ENCODE measurements around the gene MAEL.
"Not testable (repeated sequence)": the region's sequence is repeated elsewhere in the genome, so short reads cannot be mapped to it uniquely, and the experiment has no call there.

The MAEL gene

DNA sequence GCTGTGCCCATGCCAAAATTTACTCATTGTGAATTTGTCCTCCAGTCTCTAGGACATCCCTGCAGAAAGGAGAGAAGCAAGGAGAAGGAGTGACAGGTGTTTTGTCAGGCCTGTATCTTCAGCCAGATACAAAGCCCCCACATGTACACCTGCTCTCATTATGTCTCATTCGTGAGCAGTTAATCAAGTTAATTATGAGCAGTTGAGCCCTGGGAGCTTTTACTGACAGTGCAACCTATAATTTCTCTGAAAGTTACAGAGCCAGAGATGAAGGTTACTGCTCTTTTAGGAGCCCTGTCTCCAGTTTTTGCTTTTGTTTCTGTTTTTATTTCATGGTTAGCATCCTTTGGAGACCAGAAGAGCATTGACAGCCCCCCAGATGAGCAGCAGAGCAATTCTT, 8.7 kb upstream of the MAEL start:
- DNase-seq, result no peak

GRCh38 chr1:166980818-166981217, 8.3 kb upstream of the MAEL start:
- peak; percentile 2 to 9 for DNase-seq

- DNase-seq, result no peak
Measured at GRCh38 chr1:166981589-166981988, 7.5 kb upstream of the MAEL start.

- no peak for DNase-seq
Measured at GRCh38 chr1:166999075-166999474, 10.0 kb downstream of the MAEL start.

DNA sequence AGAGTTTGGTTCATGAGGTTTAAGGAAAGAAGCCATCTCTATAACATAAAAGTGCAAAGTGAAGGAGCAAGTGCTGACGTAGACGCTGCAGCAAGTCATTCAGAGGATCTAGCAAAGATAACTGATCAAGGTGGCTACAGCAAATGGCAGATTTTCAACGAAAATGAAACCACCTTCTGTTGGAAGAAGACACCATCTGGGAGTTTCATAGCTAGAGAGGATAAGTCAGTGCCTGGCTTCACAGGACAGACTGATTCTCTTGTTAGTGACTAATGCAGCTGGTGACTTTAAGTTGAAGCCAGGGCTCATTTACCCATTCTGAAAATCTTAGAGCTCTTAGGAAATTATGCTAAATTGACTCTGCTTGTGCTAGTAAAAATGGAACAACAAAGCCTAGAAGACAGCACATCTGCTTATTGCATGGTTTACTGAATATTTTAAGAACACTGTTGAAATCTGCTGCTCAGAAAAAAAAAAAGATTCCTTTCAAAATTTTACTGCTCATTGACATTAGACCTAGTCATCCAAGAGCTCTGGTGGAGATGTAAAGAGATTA, 10.5 kb downstream of the MAEL start:
- DNase-seq, result no peak

- DNase-seq, result no peak
Measured at GRCh38 chr1:167000546-167000945, 11.5 kb downstream of the MAEL start.

DNA sequence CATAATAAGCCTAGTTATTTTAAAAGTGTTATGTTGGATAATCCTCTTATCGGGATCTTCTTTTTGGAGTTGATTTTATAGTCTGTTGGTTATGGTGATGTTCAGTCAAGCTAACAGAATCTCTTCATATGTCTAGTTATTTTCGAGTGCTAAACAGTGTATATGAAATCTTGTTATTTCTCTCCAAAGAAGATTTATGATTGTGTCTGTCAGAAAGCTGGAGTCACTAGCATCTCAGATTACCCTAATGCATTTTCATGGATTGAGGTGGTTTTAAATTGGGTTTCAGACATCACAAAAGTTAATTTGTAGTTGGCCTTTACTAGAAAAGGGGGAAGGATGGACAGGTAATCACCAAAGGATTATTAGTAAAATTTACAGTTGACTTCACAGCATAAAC, 13.3 kb downstream of the MAEL start:
- no peak for DNase-seq

DNA sequence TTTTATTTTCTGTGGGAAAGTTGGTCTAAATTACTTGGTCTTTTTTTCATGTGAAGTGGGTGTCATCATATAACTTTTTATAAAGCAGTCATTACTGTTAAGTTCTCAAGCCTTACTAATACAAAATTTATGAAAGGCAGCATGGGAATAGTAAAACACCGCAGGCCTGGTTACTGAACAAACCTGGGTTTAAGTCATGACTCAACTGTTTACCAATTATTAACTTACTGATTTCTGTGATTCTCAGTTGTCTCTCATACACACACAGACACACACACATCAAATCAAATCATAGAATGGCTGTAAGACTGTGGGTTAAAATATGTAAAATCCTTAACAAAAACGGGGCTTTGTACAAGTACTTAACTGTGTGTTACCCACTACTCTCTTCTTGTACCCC, 14.6 kb downstream of the MAEL start:
- DNase-seq, result no peak

DNA sequence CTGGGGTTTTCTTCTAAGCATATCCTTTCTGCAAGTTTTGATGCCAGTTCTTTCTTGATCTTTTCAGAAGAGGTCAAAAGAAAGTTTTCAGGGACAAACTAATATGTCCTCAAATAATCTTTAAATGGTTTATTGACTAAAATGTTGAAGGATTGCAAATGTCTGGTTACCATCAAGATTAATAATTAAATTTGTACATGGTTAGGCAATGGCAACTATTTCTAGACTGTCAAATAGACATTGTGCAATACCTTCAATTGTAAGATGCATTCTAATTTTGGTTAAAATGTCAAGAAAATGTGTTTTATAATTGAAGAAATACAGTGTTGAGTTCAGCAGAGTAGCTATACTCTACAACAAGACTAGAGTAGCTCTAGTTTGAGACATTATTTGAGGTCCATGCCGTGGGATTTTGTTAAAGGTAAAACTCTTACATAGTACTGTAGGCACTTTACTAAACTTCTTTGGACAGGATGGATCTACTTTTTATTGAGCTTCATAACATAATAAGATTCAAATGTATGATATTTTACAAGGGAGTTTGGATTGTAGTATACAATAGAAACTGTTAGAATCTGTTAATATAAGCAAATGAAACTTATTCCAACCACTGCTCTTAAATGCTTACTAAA, 22.6 kb downstream of the MAEL start:
- DNase-seq, result no peak

- no peak for DNase-seq
Measured at GRCh38 chr1:167012570-167012969, 23.5 kb downstream of the MAEL start.

GRCh38 chr1:167013108-167013929, 24.2 kb downstream of the MAEL start:
- DNase-seq, result no peak

GRCh38 chr1:167016100-167016750, 27.1 kb downstream of the MAEL start:
- no peak for DNase-seq

GRCh38 chr1:167022384-167022783, 33.3 kb downstream of the MAEL start:
- no peak for DNase-seq

DNA sequence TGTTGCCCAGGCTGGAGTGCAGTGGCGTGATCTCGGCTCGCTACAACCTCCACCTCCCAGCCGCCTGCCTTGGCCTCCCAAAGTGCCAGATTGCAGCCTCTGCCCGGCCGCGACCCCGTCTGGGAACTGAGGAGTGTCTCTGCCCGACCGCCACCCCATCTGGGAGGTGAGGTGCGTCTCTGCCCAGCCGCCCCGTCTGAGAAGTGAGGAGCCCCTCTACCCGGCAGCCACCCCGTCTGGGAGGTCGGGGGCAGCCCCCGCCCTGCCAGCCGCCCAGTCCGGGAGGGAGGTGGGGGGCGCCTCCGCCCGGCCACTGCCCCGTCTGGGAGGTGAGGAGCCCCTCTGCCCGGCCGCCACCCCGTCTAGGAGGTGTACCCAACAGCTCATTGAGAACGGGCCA, 40.5 kb downstream of the MAEL start:
- DNase-seq, result not testable (repeated sequence)

DNA sequence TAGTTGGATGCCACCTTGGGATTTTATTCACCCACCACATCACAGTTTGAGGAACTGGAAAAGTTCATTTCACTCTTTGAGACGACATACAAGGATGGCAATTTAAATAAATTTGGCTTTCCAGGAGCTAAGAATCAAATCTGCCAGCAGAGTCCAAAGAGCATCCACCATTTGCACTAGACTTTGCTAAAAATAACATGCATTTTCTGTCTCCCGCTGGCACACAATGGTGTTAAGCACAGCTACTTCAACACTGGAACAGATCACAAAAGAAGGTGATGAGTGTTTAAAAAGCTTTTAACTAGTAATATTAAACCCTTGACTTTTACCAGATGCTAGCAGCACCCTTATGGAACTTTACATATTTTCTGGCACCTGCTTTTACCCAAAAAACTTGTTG, 44.6 kb downstream of the MAEL start:
- no peak for DNase-seq

DNA sequence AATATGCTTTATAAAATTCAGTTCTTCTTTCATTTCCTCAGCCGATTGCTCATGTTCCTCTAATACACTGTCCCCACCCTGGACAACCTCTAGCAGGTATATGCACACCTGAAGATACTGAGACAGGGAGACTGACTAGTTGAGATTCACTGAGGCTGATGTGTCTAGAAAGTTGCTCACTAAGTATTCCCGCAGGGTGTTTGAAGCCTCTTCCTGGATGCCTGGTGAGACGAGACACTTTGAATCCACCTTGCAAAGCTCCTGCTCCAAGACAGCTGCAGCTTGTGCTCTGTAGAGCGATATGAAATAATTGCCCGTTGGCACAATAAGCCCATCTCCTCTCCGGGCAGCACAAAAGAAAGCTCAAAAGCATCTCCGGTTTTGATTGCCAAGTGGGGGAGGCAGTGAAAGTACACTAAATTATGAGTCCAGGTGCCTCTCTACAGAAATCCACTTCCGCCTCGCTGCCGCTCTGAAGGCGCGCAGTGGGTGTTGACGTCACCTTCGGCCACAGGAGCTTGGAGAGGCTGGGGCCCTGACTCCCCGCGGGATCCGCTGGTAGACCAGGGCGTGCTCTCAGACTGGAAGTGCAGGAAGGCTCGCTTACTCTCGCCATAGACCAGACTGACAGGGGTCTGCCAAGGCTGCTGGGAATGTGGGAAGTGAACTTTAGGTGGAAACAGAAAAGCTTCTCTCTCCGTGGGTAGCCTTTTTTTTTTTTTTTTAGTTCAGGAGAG, 54.8 kb downstream of the MAEL start:
- peak; percentile 92 to 95 for DNase-seq

DNA sequence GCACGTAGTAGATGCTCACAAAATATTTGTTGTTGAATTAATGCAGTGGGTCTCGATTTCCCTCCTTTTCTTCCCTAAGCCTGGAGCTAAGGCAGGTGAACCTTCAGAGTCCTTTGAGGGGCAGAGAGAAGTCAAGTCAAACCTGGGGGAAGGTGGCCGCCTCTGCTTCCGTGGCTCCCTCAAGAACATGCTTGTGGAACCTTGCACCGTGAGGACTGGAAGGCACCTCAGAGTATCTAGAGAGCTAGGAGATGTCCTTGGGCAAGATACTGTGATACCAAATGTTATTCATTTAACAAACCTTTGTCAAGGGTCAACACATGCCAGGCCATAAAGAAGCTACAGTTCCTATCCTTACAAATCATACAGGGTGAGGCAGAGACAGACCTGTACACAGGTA, 62.8 kb downstream of the MAEL start:
- no peak for DNase-seq

DNA sequence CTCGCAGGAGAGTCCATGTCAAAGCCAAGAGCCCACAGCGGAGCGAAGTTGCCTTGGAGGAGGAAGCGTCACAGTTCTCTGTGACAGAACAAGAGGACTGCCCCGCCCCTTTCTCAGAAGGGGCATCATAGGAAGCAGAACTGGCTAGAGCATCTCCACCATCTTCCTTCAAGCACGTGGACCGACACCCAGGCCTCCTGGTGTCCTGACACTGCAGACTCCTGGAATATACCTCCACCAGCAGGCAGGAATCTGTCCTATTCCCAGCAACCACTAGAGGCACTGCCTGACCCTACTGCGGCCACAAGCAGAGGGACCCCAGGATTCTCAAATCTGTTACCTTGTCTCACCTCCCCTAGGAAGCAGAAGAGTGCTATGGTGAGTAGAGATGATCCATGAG, 63.3 kb downstream of the MAEL start:
- DNase-seq, result peak; percentile 36 to 37

DNA sequence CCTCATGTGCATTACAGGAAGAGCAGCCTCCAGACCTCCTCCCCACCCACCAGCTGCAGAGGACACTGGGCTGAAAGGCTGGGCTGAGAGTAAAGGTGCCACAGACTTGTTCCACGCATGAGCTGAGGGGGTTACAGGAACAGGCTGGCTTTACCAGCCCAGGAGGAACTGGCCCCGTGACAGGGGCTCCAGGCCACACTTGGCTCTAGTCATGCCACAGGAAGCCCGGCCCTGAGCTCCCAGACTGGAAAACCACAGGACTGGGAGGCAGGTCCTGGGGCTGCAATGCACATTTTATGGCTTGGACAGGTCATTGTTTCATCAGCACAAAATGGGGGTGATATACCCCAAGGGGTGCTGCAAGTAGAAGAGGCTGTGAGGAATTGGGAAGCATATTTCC, 65.5 kb downstream of the MAEL start:
- DNase-seq, result no peak

GRCh38 chr1:167054946-167055630, 66.0 kb downstream of the MAEL start:
- peak in 1 of 2 experiments; percentile 17 for DNase-seq

GRCh38 chr1:167056529-167057231, 67.6 kb downstream of the MAEL start:
- peak in 1 of 2 experiments; percentile 60 for DNase-seq

DNA sequence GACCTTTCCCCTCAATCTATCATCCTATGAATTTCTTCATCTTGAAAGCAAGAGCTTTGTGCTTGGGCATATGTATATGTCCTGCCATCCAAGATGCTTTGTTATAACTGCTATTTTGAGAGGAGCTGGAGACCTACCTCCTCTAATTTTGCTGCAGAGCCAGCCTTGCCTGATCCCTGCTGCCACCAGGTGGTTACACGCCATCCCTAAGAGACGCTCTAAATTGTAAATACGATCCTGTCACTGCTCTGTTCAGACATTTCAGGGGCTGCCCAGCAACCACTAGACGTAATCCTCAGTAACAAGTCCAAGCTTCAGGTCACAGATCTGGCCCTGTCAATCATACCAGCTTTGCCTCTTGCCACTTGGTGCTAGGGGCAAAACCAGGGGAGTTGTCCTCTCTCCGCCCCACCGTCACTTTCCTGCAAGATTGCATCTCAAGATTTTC, 68.2 kb downstream of the MAEL start:
- peak; percentile 71 to 73 for DNase-seq

Measured in SHP77 (cell line).